HG02798 (cell line): ENCODE measurements around the gene VPREB3.
A peak's percentile ranks its signal among the peaks of the same experiment; 100 is the strongest.
"Not testable (repeated sequence)": the region's sequence is repeated elsewhere in the genome, so short reads cannot be mapped to it uniquely, and the experiment has no call there.

Experiments used
- ATAC-seq: cut with Tn5 transposase; IDR thresholded peaks from one replicate; pipeline ENCODE4 v1.9.1; 2021; ENCODE audit warnings: mild to moderate bottlenecking; ENCODE audit not compliant: unreplicated experiment, poor library complexity

The VPREB3 gene

DNA sequence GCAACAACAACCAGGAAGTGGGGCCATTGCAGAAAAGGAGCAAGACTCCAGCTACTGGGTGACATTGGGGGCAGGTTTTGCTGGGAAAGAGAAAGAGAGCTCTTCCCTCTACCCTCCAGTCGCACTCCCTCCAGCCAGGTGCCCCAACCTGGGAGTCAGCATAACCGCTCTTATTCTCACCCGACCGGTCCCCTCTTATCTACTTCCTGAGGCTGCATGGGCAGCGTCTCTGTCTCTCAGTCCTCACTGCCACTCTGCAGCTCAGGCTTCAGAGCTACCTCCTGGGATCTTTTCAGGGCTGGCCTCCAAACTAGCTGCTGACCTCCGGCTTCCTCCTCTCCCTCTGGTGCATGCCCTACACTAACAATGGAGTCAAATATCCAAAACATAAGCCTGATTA lies 8.4 kb downstream of the VPREB3 start:
- ATAC-seq, result no peak

DNA sequence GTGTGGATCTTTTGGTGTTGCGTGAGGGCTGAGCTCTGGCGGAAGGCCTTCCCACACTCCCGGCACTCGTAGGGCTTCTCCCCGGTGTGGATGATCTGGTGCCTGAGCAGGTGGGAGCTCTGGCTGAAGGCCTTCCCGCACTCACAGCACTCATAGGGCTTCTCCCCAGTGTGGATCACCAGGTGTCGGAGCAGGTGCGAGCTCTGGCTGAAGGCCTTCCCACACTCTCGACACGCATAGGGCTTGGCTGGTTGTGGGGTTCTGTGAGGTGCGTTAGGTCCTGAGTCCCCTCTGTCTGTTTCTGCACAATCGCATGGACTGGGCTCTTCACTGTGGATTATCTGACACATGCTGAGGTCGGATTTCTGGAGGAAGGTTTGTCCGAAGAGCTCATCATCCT lies 9.7 kb downstream of the VPREB3 start:
- ATAC-seq, result no peak

- ATAC-seq, result no peak
Measured at GRCh38 chr22:23744001-23744400, 10.2 kb downstream of the VPREB3 start.

DNA sequence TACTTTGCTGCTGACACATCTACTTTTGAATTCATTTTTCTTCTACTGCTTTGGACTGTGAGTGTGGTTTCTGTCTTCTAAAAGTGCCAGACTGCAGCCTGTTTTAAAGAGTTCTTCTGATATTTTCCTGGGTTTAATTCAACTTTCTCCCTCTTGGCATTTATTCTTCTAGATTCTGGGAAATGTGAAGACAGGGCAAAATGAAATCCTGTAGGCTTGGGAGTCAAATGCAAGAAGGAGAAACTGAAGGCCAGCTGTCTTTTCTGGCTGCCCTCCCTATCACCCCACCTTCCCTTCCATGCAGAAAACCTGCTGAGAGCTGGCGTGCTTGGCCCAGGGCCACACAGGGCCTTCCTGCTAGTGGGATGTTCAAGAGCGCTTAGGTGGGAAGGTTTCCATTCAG lies 10.9 kb downstream of the VPREB3 start:
- no peak for ATAC-seq

GRCh38 chr22:23742505-23743264 lies 11.5 kb downstream of the VPREB3 start:
- no peak for ATAC-seq

DNA sequence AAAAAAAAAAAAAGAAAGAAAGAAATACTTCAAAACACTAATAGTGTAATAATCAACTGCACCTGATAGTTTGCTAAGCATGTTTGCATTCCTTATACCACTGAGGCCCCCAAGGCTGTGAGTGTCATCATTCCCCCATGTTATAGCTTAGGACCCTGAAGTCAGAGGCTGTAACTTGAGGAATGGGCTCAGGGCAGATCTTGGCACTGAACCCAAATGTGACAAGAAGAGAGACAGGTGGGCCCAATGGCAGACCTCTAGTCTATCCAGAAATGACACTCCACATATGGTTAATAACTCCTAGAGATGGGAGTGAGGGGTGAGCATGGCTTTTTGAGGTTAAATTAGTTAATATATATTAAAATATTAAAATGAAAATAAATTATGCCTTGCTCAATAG lies 16.5 kb downstream of the VPREB3 start:
- no peak for ATAC-seq

- not testable (repeated sequence) for ATAC-seq
Measured at GRCh38 chr22:23728108-23728507, 26.1 kb downstream of the VPREB3 start.

- no peak for ATAC-seq
Measured at GRCh38 chr22:23722724-23723123, 31.5 kb downstream of the VPREB3 start.

DNA sequence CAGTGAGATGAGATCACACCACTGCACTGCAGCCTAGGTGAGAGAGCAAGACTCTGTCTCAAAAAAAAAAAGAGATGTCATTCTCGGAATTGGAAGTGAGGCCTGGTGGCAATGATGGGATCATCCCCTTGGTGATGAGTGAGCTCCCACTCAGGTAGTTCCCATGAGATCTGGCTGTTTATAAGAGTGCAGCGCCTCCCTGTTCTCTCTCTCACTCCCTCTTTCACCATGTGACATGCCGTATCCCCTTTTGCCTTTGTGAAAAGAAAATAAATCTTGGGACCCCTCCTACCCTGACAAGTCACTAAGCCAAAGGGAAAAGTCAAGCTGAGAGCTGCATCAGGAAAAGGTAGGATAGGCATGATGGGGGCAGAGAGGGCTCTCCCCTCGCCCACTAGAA lies 32.1 kb downstream of the VPREB3 start:
- ATAC-seq, result no peak

DNA sequence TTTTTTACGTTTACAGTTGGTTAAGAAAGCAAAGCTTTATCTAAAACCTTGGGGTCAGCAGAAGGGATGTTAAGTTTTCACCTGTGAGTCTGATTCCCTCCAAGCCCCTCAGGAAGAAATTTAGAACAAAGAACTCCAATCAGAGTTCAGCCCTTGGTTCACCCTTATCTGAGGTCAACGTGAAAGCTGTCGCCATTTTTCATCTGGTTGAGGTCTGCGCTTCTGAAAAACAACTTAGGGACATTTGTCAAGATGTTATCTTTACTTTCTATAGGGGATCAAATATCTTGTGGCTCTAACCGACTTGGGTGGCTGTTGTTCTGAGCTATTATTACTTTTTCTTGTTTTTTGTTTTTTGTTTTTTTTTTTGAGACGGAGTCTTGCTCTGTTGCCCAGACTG lies 33.4 kb downstream of the VPREB3 start:
- no peak for ATAC-seq

DNA sequence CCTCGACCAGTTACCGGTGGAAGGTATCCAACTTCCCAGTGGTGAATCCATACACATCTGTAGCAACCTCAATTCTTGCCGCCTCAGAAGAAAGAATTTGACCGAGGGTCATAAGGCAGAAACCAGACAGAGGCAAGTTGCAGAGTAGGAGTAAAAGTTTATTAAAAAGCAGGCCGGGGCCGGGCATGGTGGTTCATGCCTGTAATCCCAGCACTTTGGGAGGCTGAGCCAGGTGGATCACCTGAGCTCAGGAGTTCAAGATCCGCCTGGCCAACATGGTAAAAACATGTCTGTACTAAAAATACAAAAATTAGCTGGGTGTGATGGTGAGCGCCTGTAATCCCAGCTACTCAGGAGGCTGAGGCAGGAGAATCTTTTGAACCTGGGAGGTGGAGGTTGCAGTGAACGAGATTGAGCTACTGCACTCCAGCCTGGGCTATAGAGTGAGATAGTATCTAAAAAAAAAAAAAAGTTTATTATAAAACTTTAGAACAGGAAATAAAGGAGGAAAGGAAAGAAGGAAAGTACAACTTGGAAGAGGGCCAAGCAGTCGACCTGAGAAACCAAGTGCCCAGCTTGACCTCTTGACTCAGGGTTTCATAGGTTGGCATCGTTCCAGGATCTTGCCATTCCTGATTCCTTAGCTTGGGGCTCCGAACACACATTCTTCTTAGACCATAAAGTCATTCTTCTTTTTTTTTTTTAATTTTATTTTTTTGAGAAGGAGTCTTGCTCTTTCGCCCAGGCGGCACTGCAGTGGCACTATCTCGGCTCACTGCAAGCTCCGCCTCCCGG lies 35.7 kb downstream of the VPREB3 start:
- no peak for ATAC-seq

DNA sequence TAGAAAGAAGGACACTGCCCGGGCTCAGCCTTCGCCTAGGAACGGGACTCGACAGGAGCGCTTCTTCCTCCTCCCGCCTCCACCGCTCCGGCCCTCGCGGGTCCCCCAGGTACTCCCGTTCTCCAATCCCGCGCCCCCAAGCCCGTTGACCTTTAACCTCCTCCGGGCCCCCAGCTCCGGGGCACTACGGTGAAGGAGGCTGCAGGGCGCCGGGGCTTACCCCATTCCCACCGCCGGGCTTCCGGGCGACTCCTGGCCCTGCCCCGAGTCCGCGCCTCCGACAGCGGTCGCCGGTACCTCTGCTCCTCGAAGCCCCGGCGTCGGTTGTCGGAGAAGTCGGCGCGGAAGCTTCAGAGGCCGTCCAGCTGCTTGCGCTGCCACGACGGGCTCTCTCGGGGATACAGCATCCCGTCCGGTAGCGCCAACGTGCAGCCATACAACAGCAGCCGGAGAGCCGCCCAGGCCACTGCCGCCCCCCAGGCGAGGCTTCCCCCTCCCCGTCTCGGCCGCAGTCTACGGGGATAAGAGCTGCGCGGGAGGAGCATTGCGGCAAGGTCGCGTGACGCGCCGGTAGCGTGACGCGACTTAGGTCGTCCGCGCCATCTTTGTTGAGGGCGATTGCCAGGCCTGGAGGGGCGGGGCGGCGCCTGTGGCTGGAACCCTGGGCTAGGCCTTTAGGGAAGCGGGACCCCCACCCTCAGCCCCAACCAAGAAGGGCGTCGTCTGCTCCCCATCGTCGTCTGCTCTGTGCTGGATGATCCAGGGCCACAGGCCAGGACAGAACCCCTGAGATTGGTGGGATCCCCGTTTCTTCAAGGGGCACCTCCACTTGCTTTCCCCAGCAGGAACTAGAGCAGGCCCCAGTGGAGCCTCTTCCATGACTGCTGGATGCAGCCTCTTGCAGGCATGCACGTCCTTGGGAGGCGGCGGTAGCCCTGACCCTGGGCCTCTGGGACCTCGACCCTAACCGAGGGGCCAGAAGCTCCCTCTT lies 37.1 kb downstream of the VPREB3 start:
- peak; percentile 88 for ATAC-seq

GRCh38 chr22:23715806-23716375 lies 38.3 kb downstream of the VPREB3 start:
- ATAC-seq, result no peak

- no peak for ATAC-seq
Measured at GRCh38 chr22:23714596-23715578, 39.3 kb downstream of the VPREB3 start.

DNA sequence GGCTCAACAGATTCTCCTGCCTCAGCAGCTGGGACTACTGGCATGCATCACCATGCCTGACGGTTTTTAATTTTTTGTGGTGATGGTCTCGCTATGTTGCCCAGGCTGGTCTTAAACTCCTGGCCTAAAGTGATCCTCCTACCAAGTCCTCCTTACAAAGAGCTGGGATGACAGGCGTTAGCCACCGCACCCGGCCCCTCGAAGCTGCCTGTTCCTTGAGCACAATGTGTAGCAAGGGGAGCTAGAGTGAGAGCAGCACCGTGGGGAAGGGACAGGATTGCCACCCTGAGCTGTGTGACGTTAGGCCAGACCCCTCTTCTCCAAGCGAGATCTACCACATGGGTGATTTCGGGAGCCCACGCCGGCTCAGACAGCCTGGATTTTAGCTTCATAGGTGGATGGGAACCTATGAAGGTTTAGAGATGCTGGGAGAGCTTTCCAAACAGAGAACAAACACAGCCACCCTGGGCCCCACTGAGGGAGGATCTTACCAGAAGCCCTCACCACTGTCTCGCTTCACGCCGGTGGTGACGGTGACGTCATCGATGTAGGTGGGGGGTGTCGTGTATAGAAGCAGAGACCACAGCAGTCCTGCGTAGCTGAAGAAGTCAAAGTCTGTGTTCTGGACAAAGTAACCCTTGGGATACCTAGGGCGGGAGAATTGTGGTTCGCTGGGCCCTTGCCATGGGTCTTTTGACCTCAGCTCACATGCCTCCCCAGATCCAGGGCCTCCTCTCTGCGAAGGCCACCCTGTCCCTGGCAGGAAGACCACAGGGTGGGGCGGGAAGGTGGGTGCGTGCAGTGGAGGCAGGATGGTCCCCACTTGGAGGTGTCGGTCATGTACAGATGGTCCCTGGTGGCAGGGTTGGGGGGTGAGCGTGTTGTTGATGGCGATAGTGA lies 40.3 kb downstream of the VPREB3 start:
- ATAC-seq, result no peak

GRCh38 chr22:23712256-23712655 lies 42.0 kb downstream of the VPREB3 start:
- no peak for ATAC-seq

- no peak for ATAC-seq
Measured at GRCh38 chr22:23709107-23709506, 45.1 kb downstream of the VPREB3 start.

- ATAC-seq, result no peak
Measured at GRCh38 chr22:23708270-23708669, 46.0 kb downstream of the VPREB3 start.
